HG03378 (cell line): ENCODE results near the gene NRG3.
"Not testable (repeated sequence)": the region's sequence is repeated elsewhere in the genome, so short reads cannot be mapped to it uniquely, and the experiment has no call there.

ENCODE experiments used
- ATAC-seq: cut with Tn5 transposase; IDR thresholded peaks from one replicate; pipeline ENCODE4 v1.9.1; 2021; ENCODE audit warnings: mild to moderate bottlenecking, moderate library complexity; ENCODE audit not compliant: unreplicated experiment

Gene NRG3

DNA sequence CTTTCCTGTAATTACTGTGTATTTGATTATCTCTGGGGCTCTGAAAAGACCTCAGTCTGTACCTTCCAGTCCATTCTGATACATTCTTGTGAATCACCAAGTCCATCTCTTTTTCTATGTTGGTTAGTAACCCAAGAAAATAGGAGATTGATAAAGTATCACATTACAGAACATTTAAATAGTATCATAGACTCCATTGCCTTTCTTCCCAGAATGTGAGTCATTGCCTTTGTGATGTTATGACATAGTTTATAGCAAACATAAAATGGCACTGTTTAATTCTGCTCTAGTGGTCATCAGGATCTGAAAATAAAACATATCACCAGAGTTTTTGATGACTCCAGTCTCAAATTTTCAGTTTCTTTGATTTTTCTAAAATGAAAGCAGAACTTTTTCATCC, 78.4 kb downstream of the NRG3 start:
- no peak for ATAC-seq

DNA sequence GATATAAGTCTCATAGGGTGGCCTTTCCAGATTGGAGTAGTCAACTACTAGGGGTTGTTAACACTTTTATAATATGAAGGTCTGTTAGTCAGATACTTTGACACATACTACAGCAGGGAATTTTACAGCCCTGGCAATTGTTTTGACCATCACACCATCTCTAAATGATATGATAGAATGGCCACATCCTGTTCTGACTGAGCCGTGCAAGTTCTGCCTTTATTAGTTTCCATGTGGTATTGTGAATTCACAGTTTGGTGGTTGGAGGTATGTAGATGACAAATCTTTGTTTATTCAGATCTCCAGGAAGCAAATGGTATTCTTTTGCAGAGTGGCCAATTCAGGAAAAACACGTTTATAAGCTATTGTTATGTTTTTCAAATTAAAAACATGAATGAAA, 83.0 kb downstream of the NRG3 start:
- ATAC-seq, result no peak

DNA sequence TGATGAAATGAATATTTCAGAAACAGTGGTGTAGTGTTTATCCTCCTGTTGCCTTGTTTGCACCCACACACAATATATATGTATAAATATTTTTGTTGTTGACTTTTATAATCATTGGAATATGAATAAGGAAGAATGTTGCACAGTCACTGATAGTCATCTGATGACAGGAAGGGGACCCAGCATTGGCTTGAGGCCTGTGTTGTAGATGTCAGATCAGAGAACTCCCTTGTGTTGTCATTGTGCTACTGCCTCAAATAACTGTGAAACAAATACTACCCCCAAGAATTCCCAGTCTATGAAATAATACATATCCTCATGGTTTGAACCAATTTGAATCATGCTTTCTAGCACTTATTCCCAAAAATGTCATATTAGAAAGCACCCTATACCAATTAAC, 84.0 kb downstream of the NRG3 start:
- no peak for ATAC-seq

DNA sequence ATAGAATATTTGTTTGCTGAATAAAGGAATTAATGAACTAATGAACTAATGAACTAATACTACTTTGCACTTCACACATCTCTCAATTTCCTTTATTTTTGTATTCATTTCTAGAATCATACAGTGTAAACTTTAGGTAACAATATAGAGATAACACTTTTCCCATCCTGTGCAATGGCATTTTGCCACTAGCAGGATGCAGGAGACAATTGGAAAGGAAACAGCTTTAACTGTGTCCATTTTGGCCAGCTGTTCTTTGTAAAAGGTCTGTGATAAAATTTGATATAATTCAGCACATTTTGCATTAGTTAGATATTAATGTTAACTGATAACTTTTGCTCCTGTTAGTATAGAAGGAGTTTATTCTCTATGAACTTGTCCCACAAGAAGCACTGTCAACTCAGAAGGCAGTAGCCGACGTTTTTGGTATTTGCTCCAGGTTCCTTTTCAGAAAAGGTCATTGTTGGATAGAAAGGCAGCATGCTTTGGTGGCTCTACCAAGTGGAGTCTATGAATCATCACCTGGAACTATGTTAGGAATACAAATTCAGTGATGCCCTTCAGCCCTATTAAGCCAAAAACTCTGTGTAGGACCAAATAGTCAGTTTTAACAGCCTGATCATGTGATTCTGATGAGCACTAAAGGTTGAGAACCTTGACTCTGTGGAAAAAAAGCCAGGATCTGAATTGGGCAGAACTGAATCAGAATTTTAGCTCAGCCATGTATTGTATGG, 86.6 kb downstream of the NRG3 start:
- no peak for ATAC-seq

DNA sequence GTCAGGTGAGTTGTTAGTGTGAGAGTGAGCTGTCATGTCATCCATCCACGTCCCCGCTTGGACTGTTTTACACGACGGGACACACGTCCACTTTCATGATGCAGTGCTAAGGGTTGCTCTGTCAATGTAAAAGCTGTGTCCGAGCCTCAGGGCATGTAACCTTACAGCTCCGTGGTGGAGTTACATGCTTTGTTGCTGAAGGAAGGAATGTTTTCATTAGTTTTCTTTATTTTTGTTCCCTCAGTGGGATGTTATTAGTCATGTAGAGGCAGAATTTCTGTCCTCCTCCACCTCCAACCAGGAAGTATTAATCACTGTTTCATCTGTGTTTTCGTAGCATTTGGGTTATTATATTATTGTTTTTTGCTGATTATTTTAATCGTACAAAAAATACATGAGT, 88.6 kb downstream of the NRG3 start:
- ATAC-seq, result no peak

DNA sequence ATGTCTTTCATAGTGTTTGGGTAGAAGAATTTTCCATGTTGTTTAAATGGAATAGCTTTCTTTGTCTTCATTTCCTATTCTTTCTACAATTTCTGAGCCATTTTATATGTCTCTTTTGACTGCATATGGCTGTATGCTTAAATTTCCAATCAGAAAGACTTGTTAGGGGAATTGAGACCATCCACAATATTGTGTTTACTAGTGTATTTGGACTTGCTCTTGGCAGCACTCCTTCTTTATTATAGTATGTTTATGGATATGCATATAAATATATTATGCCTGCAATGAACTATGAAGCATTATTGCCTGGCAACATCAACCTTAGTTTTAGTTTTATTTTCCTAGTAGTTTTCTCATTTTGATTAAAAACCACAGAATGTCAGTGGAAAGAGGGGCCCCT, 92.7 kb downstream of the NRG3 start:
- no peak for ATAC-seq

DNA sequence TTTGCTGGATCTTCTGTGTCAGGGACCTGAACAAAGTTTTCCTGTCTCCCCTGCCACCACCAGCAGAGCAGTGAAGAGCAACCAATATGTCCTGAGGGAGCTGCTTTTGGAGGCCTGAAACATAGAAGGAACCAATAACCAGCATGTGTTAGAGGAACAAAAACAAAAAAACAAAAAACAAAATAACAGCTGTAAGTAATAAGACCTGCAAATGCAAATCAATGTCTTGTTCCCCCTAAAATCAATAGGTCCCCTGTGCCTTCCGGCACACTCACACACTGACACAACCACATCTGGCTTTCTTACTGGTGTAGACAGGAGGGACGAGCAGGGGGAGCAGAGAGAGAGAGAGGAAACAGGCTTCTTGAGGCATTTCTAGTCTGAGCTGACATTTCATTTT, 94.1 kb downstream of the NRG3 start:
- ATAC-seq, result no peak

DNA sequence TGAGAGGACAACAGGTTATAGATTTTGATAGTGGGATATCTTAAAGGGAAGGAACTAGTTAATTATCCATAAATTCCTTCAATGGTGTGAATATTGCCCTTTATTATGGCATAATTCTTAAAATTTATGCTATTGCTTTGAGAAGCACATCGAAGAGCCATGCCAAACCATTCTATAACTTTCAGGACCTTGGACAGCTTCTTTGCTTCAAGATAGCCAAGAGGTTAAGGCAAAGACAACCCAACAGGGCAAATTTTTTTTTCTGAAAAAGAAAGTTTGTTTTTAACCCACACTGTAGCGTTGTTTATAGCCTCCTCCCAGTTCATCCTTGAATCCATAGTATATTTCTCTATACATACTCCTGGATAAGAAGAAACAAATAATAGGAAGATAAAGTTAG, 103.2 kb downstream of the NRG3 start:
- no peak for ATAC-seq

DNA sequence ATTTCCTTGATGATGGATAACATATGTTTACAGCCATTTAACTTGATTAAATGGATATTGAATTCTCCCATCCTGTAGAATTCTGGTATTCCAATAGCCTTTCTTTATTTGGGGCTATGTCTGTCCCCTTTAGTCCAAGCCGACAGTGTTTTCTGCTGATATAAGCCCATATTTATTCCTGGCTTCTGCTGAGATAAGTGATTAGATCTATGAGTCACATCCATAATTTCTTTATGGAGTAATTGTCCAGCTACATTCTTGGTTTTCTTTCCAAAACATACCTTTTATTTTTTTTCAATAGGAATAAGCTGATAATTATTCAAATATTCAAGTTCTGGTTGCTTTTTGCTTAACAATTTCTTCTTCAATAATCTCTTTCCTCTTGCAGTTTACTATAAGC, 106.7 kb downstream of the NRG3 start:
- ATAC-seq, result no peak

DNA sequence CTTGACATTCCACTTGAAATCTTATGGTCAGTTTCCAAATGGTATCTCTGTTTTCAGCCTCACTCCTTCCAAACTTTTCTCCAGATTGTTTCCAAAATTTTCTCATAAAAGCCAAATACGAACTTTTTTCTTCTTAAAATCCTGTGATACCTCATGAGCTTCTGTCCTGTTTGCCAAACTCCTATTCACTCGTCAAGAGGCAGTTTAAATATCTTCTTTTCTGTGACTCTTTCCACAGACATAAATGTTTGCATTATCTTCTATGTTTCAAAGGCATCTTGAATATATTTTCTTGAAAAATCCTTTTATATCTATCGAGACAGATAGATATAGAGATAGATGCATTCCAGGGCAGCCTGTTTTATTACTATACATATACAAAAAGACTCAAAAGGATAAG, 109.4 kb downstream of the NRG3 start:
- ATAC-seq, result no peak

DNA sequence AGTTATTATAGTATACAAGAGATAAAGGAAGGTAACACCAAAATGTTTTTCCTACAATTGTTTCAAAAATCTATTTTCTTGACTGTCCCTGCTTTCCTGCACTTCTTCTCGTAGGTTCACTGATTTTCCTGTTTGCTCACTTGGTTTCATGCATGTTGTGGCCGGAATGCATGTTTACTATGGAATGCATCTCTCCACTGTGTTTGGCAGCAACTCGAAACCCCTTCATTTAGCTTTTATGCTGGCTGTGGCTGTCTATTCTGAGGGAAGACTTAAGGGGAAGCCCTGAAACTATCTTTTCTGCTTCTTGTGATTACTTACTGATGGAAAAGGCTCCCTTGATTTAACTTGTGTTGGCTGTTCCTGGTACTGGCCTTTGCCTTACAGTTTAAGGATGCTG, 120.3 kb downstream of the NRG3 start:
- no peak for ATAC-seq

DNA sequence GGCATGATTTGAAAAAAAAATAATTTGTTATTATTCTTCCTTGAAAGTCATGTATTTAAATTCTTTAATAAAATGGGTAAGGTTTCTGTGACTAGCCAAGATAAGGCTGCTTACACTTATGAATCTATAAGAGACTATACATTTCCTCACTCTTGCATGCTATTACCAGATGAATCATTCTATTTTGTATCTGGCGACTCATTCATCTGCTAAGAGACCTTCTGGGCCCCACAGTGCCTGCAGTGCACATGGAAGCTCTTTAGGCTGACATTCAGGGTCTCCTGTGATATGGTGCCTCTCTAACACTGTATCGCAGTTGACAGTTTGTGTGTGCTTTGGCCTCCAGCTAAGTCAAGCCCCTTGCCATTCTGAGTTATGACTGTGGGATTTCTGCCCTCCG, 121.9 kb downstream of the NRG3 start:
- ATAC-seq, result no peak

DNA sequence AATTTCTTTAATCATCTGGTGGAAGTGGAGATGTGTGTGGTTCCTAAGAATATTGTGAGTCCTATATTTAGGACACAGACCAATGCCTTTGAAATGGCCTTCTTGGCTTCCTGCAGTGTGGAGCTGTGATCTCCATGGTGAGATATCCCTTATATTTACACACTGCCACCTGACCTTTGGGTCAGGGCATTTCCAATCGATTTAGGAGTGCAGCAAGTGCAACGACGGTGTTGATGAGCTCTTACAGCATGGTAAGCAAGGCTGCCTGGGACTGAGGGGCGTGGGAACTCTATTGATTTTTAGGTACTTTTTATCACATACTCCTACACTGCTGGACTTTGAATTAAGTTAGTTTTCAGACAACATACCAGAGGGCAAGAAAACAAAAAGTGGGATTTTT, 146.0 kb downstream of the NRG3 start:
- ATAC-seq, result no peak

DNA sequence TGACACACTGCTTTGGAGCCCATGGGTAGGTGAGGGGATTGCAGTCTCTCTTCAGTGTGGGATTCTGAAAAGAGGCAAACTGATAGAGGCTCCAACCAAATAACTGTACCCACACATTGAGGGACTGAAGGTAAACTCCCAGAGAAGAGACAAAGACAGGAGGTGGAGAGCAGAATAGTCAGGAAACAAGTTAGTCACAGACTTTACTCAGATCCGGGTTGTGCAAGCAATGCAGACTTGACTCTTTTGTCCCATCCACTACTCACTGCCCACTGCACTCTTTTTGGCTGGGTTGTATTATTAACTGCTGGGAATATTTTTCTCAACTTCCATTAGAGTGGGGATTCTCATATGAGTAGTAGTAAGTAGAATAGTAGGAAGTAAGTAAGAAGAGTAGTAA, 152.7 kb downstream of the NRG3 start:
- no peak for ATAC-seq

DNA sequence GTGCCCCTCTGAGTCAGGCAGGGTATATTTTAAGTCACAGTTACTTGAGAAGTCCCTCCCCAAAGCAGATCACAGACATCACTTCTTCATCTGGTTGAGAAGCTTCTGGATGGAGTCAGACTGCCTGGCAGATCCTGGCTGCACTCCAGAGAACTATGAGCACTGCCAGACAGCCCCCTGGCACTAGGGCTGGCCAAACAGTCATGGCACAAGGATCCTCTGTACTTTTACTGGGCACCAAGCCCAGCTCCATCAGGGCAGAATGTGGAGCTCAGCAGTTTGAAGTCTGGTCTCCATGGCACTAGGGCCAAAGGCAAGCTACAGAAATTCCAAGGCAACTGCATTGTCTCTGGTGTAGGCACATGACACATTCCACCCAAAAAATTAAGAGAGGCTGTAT, 162.1 kb downstream of the NRG3 start:
- no peak for ATAC-seq

DNA sequence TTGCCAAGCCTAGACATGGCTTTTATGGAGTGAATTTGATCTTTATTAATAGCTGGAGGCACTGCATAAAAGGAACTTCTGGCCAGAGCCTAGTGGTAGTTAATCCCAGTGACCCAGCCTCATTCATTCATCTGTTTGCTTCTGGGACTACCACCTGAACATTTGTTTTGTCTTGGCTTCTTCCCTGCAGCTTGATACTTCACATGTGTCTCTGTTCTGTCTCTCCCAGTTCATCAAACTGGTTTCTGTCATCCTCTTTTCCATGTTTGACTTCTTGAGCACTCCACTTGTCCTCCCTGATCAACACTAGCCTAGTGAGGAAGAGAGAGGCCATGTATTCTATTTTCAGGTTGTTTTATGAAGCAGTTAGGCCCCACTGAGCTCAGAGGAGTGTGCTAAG, 163.6 kb downstream of the NRG3 start:
- ATAC-seq, result no peak

DNA sequence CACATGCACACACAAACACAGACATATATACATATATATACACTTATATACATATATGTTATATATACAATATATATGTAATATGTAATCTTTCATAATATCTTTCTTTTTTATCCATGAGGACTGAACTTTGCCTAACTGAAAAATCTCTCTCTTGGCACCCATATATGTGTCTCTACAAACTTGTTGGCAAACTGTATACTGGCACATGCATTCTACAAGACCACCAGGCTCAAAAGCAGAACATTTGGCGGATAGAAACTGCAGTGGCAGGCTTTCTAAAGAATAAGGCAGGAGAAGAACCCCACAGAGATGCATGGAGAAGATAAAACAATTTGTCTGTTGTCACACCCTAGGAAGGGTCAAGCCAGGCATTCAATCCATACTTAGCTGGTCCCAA, 165.3 kb downstream of the NRG3 start:
- no peak for ATAC-seq

DNA sequence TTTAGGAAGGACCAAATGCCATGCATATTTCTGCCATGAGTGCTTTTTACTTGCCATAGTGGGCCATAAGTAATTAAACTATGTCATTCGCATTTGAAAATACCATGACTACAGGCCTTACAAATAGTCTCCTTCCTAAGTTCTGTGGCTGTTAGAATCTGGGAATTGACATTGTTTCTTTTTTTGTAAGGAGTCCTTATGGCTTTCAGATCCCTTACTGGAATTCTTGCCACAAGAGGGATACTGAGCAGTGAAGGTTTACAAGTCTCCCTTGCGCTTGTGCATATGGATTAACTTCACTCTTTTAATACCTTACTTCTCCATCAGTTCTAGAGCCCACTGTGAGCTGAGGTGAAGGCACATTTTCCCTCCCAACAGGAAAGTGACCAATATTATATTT, 166.0 kb downstream of the NRG3 start:
- no peak for ATAC-seq

DNA sequence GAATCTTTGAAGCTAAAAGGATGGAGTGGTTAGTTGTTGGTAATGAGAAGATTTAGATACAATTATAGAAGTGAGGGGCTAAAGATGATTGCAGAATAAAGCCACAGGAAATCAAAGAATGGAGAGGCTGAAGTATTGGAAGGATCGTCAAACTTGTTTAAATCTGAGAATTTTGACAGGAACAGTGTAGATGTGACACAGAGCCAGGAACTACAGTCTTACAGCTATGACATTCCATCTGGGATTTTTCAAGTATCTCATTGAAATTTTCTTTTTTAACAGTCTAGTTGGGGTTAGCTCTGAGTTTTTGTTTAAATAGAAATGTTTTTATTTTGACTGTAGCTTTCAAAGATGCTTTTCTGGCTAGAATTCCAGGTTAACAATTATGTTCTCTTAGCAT, 181.4 kb downstream of the NRG3 start:
- no peak for ATAC-seq

DNA sequence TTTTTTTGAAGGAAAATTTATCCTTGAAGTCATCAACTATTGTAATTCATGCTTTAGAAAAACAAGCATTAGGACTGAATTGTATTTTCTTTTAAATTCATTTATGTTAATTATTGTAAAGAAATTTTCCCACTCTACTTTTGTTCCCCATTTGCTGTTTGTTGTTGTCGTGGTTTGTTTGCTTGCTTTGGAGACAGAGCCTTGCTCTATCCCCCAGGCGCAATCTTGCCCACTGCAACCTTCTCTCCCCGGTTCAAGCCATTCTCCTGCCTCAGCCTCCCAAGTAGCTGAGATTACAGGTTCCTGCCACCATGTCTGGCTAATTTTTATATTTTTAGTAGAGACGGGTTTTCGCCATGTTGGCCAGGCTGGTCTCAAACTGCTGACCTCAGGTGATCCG, 192.2 kb downstream of the NRG3 start:
- ATAC-seq, result not testable (repeated sequence)

DNA sequence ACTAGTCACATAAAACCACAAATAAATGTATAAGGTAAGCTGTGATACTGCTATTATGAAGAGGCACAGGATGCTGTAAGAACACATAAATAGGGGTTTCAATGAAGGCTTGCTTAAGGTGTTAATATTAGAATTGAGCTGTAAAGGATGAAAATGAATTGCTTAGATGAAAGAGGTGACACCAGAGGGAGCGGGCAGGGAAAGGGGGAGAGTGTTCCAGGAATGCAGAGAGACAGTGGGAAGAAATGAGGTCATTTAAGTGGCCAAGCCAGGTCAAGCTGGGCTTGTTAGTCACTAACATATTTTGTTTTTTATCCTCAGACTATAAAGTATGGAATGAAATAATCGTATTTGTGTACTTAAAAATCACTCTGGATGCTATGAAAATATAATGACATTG, 193.5 kb downstream of the NRG3 start:
- no peak for ATAC-seq

DNA sequence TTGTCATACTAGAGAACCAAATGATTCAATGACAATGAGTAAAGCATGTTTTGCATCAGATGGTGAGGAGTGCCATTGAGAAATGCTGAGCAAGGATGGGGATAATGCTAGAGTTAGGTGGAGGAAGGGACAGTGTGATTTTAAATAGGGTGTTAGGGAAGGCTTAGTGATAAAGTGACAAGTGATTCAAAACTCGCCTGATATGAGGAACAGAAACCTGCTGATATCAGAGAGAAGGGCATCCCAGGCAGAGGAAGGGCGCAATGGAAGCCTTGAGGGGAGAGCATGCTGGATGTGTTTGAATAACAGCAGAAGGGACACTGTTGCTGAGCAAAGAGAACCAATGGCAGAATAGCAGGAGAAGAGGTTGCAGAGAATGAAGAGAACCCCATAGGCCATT, 196.2 kb downstream of the NRG3 start:
- no peak for ATAC-seq

DNA sequence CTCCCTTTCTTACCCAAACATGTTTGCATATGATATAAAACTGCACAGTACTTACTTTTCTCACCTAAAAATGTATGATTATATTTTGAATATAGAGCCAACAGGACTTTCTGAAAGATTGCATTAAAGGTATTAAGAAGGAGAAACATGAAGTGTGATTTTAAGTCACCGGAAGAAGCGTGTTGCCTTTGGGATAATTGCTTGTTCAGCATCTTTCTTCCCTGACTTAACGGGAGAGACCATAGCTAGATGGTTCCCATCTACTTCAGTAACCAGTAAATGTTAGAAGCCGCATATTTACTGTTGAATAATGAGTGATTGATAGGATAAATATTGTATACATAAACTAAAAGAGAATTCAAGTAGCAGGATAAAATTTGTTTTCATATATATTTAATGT, 197.1 kb downstream of the NRG3 start:
- ATAC-seq, result no peak

DNA sequence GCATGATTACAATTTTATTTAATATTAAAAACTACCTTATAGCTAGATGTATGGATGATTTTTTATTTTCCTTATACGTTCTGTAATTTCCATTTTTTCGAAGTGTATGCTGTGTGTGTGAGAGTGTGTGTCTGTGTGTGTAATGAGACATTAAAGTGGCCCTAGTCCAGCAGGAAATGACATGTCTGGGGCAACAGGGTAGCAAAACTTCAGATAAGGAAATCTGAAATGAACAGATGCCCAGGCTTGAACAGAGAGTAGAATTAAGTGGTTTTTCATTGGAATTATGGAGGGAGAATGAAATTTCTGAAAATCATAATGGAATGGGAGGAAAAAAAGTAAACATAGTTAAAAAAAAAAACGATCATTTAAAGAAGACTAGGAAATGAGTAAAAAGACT, 200.6 kb downstream of the NRG3 start:
- no peak for ATAC-seq
